ENCODE results near the gene UBE2I.

GRCh38 chr16:1315081-1316032 is 5.9 kb downstream of the UBE2I start:
- TF ChIP-seq CTCF (IDR thresholded peaks at IDR 0.05; ENCODE audit: low read length) (no peak), EZH2 (IDR thresholded peaks at IDR 0.05; ENCODE audit: borderline replicate concordance, low read length) (no peak)

Measured in OCI-LY1 (cell line).